Right atrium auricular region (tissue), 2 donors: Measurements from ENCODE around the gene PRUNE1. TPM values are rescaled to one million over a fixed set of nuclear protein-coding genes. Genes with fewer than 3 reads are reported as not detected.
A peak's percentile ranks its signal among the peaks of the same experiment; 100 is the strongest.

Experiments used
- DNase-seq: peaks from one replicate; pipeline ENCODE4 v3.0.0-alpha.2; 2019; ENCODE audit warnings: low spot score
- H3K27ac ChIP-seq, 2 donors: fragments of 200-600 bp; sonication (generic); 1 replicate in 1 of 2; 2 replicates in 1 of 2; pipeline ENCODE4 v1.5.1; 2016 to 2019
- H3K27me3 ChIP-seq, 2 donors: fragments of 200-600 bp; sonication (generic); one replicate each; pipeline versions ENCODE4 v1.5.1 to v1.6.0; 2017 to 2019
- H3K36me3 ChIP-seq: fragments of 200-600 bp; sonication (generic); one replicate; pipeline ENCODE4 v1.5.1; 2016
- H3K4me1 ChIP-seq, 2 donors: fragments of 200-600 bp; sonication (generic); one replicate each; pipeline versions ENCODE4 v1.5.1 to v1.6.0; 2017 to 2019
- H3K4me3 ChIP-seq, 2 donors: fragments of 200-600 bp; sonication (generic); 1 replicate in 1 of 2; 2 replicates in 1 of 2; pipeline ENCODE4 v1.5.1; 2017 to 2019; ENCODE audit warnings: mild to moderate bottlenecking in 1 of 2, moderate library complexity in 1 of 2
- H3K9me3 ChIP-seq, 2 donors: fragments of 200-600 bp; sonication (generic); one replicate each; pipeline ENCODE4 v1.5.1; 2019
- total RNA-seq, 2 donors: library from RNA; depleted of rRNA; stranded (reverse); fragments of >200 nt; gene quantifications; one replicate each; pipeline ENCODE4 v1.1.0, GENCODE V29; 2016
- TF ChIP-seq, protein P1 (sequence below), 2 donors: fragments of 200-600 bp; sonication (generic); IDR thresholded peaks; one replicate each; pipeline ENCODE4 v1.5.1; 2019; ENCODE audit warnings: antibody characterized with exemption in 2 of 2

PRUNE1 gene, protein sequence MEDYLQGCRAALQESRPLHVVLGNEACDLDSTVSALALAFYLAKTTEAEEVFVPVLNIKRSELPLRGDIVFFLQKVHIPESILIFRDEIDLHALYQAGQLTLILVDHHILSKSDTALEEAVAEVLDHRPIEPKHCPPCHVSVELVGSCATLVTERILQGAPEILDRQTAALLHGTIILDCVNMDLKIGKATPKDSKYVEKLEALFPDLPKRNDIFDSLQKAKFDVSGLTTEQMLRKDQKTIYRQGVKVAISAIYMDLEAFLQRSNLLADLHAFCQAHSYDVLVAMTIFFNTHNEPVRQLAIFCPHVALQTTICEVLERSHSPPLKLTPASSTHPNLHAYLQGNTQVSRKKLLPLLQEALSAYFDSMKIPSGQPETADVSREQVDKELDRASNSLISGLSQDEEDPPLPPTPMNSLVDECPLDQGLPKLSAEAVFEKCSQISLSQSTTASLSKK
- 10 to 100 TPM; 52.0 to 68.4 TPM for total RNA-seq

DNA sequence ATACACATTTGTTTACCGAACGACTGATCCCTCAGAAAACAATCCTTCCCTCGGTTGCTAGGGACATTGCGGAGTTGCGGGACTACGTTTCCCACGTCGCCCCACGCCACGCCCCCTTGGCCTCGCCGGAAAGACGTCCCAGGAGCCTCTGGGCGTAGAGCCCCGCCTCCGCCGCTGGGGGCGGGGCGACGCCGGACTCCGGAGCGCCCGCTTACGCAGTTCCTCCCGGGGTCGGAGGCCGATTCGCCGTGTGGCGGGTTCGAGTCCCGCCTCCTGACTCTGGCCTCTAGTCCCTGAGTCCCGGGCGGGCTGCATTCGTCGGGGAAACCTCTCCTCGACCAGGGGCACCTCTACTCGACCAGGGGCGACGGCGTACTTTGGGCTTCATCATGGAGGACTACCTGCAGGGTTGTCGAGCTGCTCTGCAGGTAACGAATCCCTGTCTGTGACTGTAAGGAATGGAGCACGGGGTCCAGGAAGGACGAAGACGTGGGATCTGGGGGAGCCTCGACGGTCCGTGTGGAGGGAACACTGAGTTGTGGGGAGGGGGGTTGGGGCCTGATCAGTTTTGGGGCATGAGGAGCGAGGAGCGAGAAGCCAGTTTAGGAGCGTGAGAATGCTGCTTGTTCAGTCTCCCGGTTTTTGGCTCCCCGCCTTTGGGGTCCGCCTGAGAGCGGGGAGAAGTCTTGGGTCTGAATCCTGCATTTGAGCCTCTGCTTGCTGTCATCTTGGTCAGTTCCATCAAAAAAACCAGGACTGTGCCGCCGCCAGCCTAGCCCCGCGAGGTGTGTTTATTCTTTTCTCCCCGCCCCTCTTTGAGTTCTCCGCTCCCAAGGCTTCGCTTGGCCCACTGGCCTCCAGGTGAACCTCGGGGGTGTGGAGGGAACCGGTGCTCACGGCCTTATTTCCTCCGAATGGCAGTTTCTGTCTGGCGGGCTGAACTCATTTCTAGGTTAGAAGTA lies at the start of gene PRUNE1:
TSS of gene PRUNE1 (plus strand) at position 206 of the 962 bp plus-strand sequence. CDS start at position 390, 184 bp downstream.
- H3K4me1 ChIP-seq, result peaks cover 0 to 78% of the 10 kb centered on the region in 2 donors

DNA sequence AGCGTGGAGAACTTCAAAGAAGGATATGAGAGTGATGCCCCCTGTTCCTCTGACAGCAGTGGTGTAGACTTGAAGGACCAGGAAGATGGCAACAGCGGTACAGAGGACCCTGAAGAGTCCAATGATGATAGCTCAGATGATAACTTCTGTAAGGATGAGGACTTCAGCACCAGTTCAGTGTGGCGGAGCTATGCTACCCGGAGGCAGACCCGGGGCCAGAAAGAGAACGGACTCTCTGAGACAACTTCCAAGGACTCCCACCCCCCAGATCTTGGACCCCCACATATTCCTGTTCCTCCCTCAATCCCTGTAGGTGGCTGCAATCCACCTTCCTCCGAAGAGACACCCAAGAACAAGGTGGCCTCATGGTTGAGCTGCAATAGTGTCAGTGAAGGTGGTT lies 47.6 kb upstream of the PRUNE1 start:
- no peak for DNase-seq
- H3K27ac ChIP-seq, result no peak overlapping the region
- no peaks in the 10 kb centered on the region for H3K27me3 ChIP-seq
- peaks cover 82% of the 10 kb centered on the region for H3K36me3 ChIP-seq
- no peaks in the 10 kb centered on the region for H3K9me3 ChIP-seq
- no peak overlapping the region for H3K4me3 ChIP-seq
- TF ChIP-seq, protein P1, sequence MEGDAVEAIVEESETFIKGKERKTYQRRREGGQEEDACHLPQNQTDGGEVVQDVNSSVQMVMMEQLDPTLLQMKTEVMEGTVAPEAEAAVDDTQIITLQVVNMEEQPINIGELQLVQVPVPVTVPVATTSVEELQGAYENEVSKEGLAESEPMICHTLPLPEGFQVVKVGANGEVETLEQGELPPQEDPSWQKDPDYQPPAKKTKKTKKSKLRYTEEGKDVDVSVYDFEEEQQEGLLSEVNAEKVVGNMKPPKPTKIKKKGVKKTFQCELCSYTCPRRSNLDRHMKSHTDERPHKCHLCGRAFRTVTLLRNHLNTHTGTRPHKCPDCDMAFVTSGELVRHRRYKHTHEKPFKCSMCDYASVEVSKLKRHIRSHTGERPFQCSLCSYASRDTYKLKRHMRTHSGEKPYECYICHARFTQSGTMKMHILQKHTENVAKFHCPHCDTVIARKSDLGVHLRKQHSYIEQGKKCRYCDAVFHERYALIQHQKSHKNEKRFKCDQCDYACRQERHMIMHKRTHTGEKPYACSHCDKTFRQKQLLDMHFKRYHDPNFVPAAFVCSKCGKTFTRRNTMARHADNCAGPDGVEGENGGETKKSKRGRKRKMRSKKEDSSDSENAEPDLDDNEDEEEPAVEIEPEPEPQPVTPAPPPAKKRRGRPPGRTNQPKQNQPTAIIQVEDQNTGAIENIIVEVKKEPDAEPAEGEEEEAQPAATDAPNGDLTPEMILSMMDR (IDR thresholded peaks at IDR 0.05), result no peak
- H3K4me1 ChIP-seq, result no peaks in the 10 kb centered on the region

More for the DNA sequence above, at the start of gene PRUNE1:
- Histone ChIP-seq H3K27ac (peak within 1 kb of the TSS; percentile 96), H3K9me3 (no peaks in the 10 kb centered on the region), H3K27me3 (no peaks in the 10 kb centered on the region), H3K36me3 (no peaks in the 10 kb centered on the region), H3K4me3 (peak within 1 kb of the TSS; percentile 71 to 76)
- DNase-seq, result peak; percentile 95
- TF ChIP-seq, protein P1 (IDR thresholded peaks at IDR 0.05), result no peak

DNA sequence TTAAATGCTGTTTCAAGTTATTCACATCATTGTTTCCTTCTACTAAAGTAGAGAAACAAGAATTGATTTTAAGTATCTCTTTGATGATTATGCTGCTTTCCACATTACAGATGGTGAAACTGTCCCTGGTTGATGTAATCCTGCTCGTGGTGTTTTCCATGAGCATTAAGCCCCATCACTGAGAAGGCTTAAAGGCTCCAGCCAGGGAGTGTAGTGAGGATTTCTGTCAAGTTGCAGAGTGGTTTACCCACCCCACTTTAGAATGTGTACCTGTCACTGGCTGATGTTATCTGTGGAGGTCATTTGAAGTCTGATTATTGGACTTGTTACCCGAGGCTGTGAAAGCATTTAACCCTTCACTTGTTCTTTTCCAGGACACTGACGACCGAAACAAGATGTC lies 46.5 kb upstream of the PRUNE1 start:
- TF ChIP-seq, protein P1 (IDR thresholded peaks at IDR 0.05), result no peak
- Histone ChIP-seq H3K36me3 (peaks cover 92% of the 10 kb centered on the region), H3K27ac (no peak overlapping the region), H3K4me1 (no peaks in the 10 kb centered on the region), H3K9me3 (no peaks in the 10 kb centered on the region), H3K27me3 (no peaks in the 10 kb centered on the region), H3K4me3 (no peak overlapping the region)
- no peak for DNase-seq

DNA sequence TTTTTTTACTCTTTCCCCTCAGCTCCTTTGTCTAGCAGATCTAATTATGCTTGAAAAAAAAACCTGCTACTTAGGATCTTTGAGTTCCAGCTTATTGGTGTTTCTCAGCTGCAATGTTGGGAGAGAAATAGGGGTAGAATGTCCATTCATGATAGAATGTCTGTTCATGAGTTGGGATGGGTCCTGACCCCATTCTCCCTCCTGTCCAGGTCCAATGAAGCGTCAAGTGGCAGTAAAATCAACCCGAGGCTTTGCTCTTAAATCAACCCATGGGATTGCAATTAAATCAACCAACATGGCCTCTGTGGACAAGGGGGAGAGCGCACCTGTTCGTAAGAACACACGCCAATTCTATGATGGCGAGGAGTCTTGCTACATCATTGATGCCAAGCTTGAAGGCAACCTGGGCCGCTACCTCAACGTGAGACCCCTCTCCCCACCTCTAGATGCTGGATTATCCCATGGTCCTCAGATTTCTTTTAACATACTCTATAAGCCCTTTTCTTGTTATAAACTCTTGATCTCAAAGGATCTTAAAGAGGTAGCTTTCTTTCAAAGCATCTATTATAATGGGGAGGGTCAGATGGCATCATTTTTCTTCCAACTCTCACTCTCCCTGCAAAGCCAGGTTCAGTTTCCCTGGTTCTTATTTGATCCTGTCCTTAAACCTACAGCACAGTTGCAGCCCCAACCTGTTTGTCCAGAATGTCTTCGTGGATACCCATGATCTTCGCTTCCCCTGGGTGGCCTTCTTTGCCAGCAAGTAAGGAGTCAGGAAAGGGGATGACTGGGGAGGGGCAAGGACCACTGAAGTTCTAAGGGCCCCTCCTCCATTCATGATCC lies 44.7 kb upstream of the PRUNE1 start:
- Histone ChIP-seq H3K36me3 (peaks cover 99% of the 10 kb centered on the region), H3K9me3 (no peaks in the 10 kb centered on the region), H3K4me1 (no peaks in the 10 kb centered on the region), H3K4me3 (no peak overlapping the region), H3K27me3 (no peaks in the 10 kb centered on the region), H3K27ac (no peak overlapping the region)
- TF ChIP-seq, protein P1 (IDR thresholded peaks at IDR 0.05), result no peak
- no peak for DNase-seq

DNA sequence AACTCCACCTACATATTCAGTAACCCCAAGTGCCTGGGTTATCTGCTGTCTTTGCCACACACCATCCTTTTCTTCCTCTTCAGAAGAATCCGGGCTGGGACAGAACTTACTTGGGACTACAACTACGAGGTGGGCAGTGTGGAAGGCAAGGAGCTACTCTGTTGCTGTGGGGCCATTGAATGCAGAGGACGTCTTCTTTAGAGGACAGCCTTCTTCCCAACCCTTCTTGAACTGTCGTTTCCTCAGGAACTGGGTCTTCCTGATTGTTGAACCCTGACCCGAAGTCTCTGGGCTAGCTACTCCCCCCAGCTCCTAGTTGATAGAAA lies 44.1 kb upstream of the PRUNE1 start:
- Histone ChIP-seq H3K9me3 (no peaks in the 10 kb centered on the region), H3K27ac (no peak overlapping the region), H3K4me3 (no peak overlapping the region), H3K27me3 (no peaks in the 10 kb centered on the region), H3K36me3 (peaks cover 97% of the 10 kb centered on the region), H3K4me1 (no peaks in the 10 kb centered on the region)
- no peak for DNase-seq
- TF ChIP-seq, protein P1 (IDR thresholded peaks at IDR 0.05), result no peak
